Psoas muscle (tissue), 8 donors: ENCODE measurements around the gene FBXO44. TPM values are rescaled to one million over a fixed set of nuclear protein-coding genes. Genes with fewer than 3 reads are reported as not detected.
A peak's percentile ranks its signal among the peaks of the same experiment; 100 is the strongest.

Experiments
- ATAC-seq, 4 donors: fragments of 200-7000 bp; cut with Tn5 transposase; one replicate each; pipeline ENCODE4 v1.9.1; 2020; ENCODE audit warnings: moderate library complexity in 3 of 4, mild to moderate bottlenecking in 2 of 4
- DNase-seq, 2 donors: peaks; one replicate each; pipeline ENCODE4 v3.0.0-alpha.2; 2020
- H3K27ac ChIP-seq: fragments of 200-600 bp; one replicate; pipeline ENCODE4 v1.8.0; 2022
- H3K27me3 ChIP-seq, 3 donors: fragments of 200-600 bp in 1 of 3; one replicate each; pipeline versions ENCODE4 v1.6.1 to v1.8.0; 2013 to 2022; ENCODE audit warnings: low read length in 2 of 3, mild to moderate bottlenecking in 2 of 3, moderate library complexity in 1 of 3; ENCODE audit not compliant: insufficient read depth in 3 of 3
- H3K36me3 ChIP-seq, 2 donors: fragments of 200-600 bp in 1 of 2; one replicate each; pipeline versions ENCODE4 v1.6.1 to v1.8.0; 2013 to 2022; ENCODE audit warnings: low read depth in 1 of 2, mild to moderate bottlenecking in 1 of 2, moderate library complexity in 1 of 2; ENCODE audit not compliant: insufficient read depth in 1 of 2
- H3K4me1 ChIP-seq: fragments of 200-600 bp; one replicate; pipeline ENCODE4 v1.8.0; 2022
- H3K4me3 ChIP-seq: fragments of 200-600 bp; one replicate; pipeline ENCODE4 v1.8.0; 2022; ENCODE audit warnings: mild to moderate bottlenecking
- H3K9me3 ChIP-seq: fragments of 200-600 bp; one replicate; pipeline ENCODE4 v1.8.0; 2022
- WGBS, 3 donors: extraction: QIAGEN DNeasy Blood & Tissue Kit; methylation state at CpG; one replicate each; pipeline versions ENCODE4 v1.1.6 to v1.1.7; 2013; 5-methylcytosine and 5-hydroxymethylcytosine counted together
- intact Hi-C, 2 donors: fragments of 100-400 bp; cut with DNase I; formaldehyde crosslinking; loops; one replicate each; pipeline versions ENCODE4 v1.11.0 to v1.14.2; 2022
- polyA plus RNA-seq, 3 donors: library from polyadenylated mRNA; stranded (reverse); fragments of 200-250 nt; gene quantifications; one replicate each; pipeline ENCODE4 v1.2.3, GENCODE V29; 2013
- total RNA-seq, 4 donors: library from RNA; stranded (reverse); fragmentation: NEBNext Ultra II Directional in 2 of 4; extraction: Animal tissue kit (Norgen Biotek cat#: 25700) in 2 of 4; gene quantifications; one replicate each; pipeline versions ENCODE4 v1.2.1 to v1.2.4, GENCODE V29; 2021 to 2023
- TF ChIP-seq, protein P1 (sequence below): fragments of 200-600 bp; IDR thresholded peaks from one replicate; pipeline ENCODE4 v1.8.0; 2022; ENCODE audit warnings: antibody characterized with exemption
- donor health status: healthy with polysubstance abuse.
- donor health status: DM: no; HTN: no; CAD: no; lungs with moderate emphysema.
- donor health status: Bipolar disorder and iron deficiency.
- donor health status: healthy.
- donor health status: DM: yes; HTN: yes; CAD: no.
- donor health status: DM: no; HTN: no; CAD: no.
- donor health status: DM: no; HTN: no; CAD: no.
- donor health status: DM: yes; HTN: yes; CAD: no.

The FBXO44 gene
- total and polyA plus RNA-seq, 7 donors, result 2.9 to 8.4 (median 4.5) TPM

GRCh38 chr1:11668516-11668915 lies 13.8 kb downstream of the FBXO44 start:
- 81 to 89% (median 87%) methylated on average over 9 to 14 of the region's 14 CpGs for WGBS, 3 donors
- Histone ChIP-seq H3K4me3 (no peak overlapping the region), H3K4me1 (no peaks in the 10 kb centered on the region), H3K9me3 (no peaks in the 10 kb centered on the region), H3K27me3 (no peaks in the 10 kb centered on the region), H3K36me3 (peaks cover 0 to 38% of the 10 kb centered on the region in 2 donors), H3K27ac (no peak overlapping the region)
- DNase-seq, result no peak
- TF ChIP-seq, protein P1, sequence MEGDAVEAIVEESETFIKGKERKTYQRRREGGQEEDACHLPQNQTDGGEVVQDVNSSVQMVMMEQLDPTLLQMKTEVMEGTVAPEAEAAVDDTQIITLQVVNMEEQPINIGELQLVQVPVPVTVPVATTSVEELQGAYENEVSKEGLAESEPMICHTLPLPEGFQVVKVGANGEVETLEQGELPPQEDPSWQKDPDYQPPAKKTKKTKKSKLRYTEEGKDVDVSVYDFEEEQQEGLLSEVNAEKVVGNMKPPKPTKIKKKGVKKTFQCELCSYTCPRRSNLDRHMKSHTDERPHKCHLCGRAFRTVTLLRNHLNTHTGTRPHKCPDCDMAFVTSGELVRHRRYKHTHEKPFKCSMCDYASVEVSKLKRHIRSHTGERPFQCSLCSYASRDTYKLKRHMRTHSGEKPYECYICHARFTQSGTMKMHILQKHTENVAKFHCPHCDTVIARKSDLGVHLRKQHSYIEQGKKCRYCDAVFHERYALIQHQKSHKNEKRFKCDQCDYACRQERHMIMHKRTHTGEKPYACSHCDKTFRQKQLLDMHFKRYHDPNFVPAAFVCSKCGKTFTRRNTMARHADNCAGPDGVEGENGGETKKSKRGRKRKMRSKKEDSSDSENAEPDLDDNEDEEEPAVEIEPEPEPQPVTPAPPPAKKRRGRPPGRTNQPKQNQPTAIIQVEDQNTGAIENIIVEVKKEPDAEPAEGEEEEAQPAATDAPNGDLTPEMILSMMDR, result no peak
- no peak for ATAC-seq
- intact Hi-C loops, result no loop called here

GRCh38 chr1:11670747-11671146 lies 16.1 kb downstream of the FBXO44 start:
- TF ChIP-seq, protein P1, result no peak
- no peak for DNase-seq
- ATAC-seq, result no peak
- H3K4me3 ChIP-seq, result no peak overlapping the region
- no peaks in the 10 kb centered on the region for H3K27me3 ChIP-seq
- no peaks in the 10 kb centered on the region for H3K9me3 ChIP-seq
- no peak overlapping the region for H3K27ac ChIP-seq
- peaks cover 0 to 60% of the 10 kb centered on the region in 2 donors for H3K36me3 ChIP-seq
- intact Hi-C loops, result no loop called here
- no peaks in the 10 kb centered on the region for H3K4me1 ChIP-seq
- 63 to 73% (median 66%) methylated on average over 6 of the region's 6 CpGs for WGBS, 3 donors

- no peaks in the 10 kb centered on the region for H3K4me1 ChIP-seq
- peaks cover 0 to 65% of the 10 kb centered on the region in 2 donors for H3K36me3 ChIP-seq
- no peak overlapping the region for H3K27ac ChIP-seq
- DNase-seq (no peak), ATAC-seq (no peak)
- TF ChIP-seq, protein P1, result no peak
- no peaks in the 10 kb centered on the region for H3K27me3 ChIP-seq
- intact Hi-C loops, result no loop called here
- no peak overlapping the region for H3K4me3 ChIP-seq
- H3K9me3 ChIP-seq, result no peaks in the 10 kb centered on the region
- 82 to 88% (median 85%) methylated on average over 6 of the region's 6 CpGs for WGBS, 3 donors
Measured at GRCh38 chr1:11671205-11671543, 16.5 kb downstream of the FBXO44 start.

DNA sequence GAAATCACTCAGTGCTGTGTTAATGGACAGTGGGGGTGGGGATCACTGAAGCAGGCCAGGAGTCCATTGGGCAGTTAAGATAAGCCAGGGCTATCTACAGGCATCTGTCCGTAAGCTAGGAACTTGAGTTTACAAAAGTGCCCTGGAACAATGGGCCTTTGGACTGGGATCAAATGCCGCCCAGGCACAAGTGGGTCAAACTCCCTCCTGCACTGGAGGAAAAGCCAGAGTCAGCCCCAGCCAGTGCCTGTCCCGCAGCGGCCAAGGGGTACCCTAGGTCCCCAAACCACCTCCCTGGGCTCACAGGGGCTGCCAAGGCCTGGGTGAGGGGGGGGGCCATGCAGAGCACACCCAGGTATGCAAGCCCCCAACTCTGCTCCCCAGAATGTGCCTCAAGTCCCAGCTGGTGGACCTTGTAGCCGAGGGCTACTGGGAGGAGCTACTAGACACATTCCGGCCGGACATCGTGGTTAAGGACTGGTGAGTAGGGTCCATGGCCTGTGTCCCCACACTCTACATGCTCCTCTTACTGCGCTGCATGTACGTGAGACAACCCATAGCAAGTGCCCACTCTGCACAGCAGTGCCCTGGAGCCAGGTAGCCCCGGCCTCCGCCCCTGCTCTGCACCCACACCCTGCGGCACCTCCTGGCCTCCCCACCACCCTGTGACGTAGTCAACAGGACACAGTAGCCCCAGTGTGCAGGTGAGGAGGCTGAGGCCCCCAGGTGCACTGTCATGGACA lies 17.0 kb downstream of the FBXO44 start:
- intact Hi-C loops, result no loop called here
- Histone ChIP-seq H3K27me3 (no peaks in the 10 kb centered on the region), H3K4me3 (no peak overlapping the region), H3K4me1 (no peaks in the 10 kb centered on the region), H3K9me3 (no peaks in the 10 kb centered on the region), H3K36me3 (peaks cover 0 to 70% of the 10 kb centered on the region in 2 donors), H3K27ac (no peak overlapping the region)
- TF ChIP-seq, protein P1, result no peak
- WGBS, 3 donors, result 91 to 93% (median 93%) methylated on average over 14 of the region's 14 CpGs
- peak in 2 of 4 donors; percentile 18 to 21 for ATAC-seq
- no peak for DNase-seq
